Natural killer cell (primary cell): ENCODE results near the gene TNS3. TPM values are rescaled to one million over a fixed set of nuclear protein-coding genes. Genes with fewer than 3 reads are reported as not detected.

Experiments used
- ATAC-seq, 3 donors: fragments of 150-1000 bp in 2 of 3; fragments of 200-7000 bp in 1 of 3; cut with Tn5 transposase; 1 replicate in 1 of 3; 2 replicates in 2 of 3; pipeline ENCODE4 v1.10.0; 2021; ENCODE audit warnings: mild to moderate bottlenecking in 2 of 3, moderate library complexity in 2 of 3
- DNase-seq, 2 donors: peaks; one replicate each; pipeline versions ENCODE4 v3.0.0 to v3.0.0-alpha.2; 2013 to 2021; ENCODE audit warnings: mixed read lengths in 1 of 2
- H3K27ac ChIP-seq: one replicate; pipeline ENCODE4 v1.5.1; 2013; ENCODE audit warnings: mild to moderate bottlenecking, low read length
- H3K27me3 ChIP-seq: one replicate; pipeline ENCODE4 v1.6.1; 2013; ENCODE audit warnings: low read length; ENCODE audit not compliant: control insufficient read depth, insufficient read depth
- H3K36me3 ChIP-seq: one replicate; pipeline ENCODE4 v1.6.1; 2013; ENCODE audit warnings: low read length; ENCODE audit not compliant: control insufficient read depth, insufficient read depth
- H3K4me1 ChIP-seq: one replicate; pipeline ENCODE4 v1.6.1; 2013; ENCODE audit warnings: low read length; ENCODE audit not compliant: control insufficient read depth, insufficient read depth
- H3K4me3 ChIP-seq: one replicate; pipeline ENCODE4 v1.5.1; 2013; ENCODE audit warnings: low read length
- H3K9me3 ChIP-seq: one replicate; pipeline ENCODE4 v1.6.1; 2013; ENCODE audit warnings: low read length; ENCODE audit not compliant: control insufficient read depth, insufficient read depth
- H3K27ac Mint-ChIP-seq, 2 donors: one replicate each; pipeline ENCODE4 v1.8.0; 2022; ENCODE audit warnings: mild to moderate bottlenecking in 2 of 2, mixed read lengths in 2 of 2, moderate library complexity in 1 of 2
- H3K27me3 Mint-ChIP-seq, 2 donors: one replicate each; pipeline ENCODE4 v1.8.0; 2022; ENCODE audit warnings: low read depth in 2 of 2, mixed read lengths in 2 of 2
- H3K36me3 Mint-ChIP-seq: one replicate; pipeline ENCODE4 v1.8.0; 2022; ENCODE audit warnings: mixed read lengths
- H3K4me1 Mint-ChIP-seq, 2 donors: one replicate each; pipeline ENCODE4 v1.8.0; 2022; ENCODE audit warnings: mixed read lengths in 2 of 2
- H3K4me3 Mint-ChIP-seq: one replicate; pipeline ENCODE4 v1.8.0; 2022; ENCODE audit warnings: mild to moderate bottlenecking, moderate library complexity, mixed read lengths
- H3K9me3 Mint-ChIP-seq, 2 donors: one replicate each; pipeline ENCODE4 v1.8.0; 2022; ENCODE audit warnings: mixed read lengths in 2 of 2
- WGBS: methylation state at CpG from one replicate; pipeline ENCODE4 v1.1.7; 2013; ENCODE audit warnings: missing lambda C conversion rate; ENCODE audit not compliant: insufficient coverage; 5-methylcytosine and 5-hydroxymethylcytosine counted together
- intact Hi-C: fragments of 100-400 bp; cut with micrococcal nuclease; formaldehyde crosslinking; loops from one replicate; pipeline ENCODE4 v1.14.2; 2022
- total RNA-seq, 4 donors: library from RNA; stranded (reverse); fragments of 120-200 nt in 1 of 4; gene quantifications; one replicate each; pipeline versions ENCODE4 v1.2.3 to v1.2.4, GENCODE V29; 2013 to 2022
- TF ChIP-seq, protein P1 (sequence below): fragments of 200-600 bp; IDR thresholded peaks from one replicate; pipeline ENCODE4 v1.8.0; 2022; ENCODE audit warnings: antibody characterized with exemption

The TNS3 gene
- total RNA-seq, 3 donors from 2014 or later (not counting 1 experiment from before 2014, with no cell fraction given): 1.6 to 3.5 (median 2.9) TPM

DNA sequence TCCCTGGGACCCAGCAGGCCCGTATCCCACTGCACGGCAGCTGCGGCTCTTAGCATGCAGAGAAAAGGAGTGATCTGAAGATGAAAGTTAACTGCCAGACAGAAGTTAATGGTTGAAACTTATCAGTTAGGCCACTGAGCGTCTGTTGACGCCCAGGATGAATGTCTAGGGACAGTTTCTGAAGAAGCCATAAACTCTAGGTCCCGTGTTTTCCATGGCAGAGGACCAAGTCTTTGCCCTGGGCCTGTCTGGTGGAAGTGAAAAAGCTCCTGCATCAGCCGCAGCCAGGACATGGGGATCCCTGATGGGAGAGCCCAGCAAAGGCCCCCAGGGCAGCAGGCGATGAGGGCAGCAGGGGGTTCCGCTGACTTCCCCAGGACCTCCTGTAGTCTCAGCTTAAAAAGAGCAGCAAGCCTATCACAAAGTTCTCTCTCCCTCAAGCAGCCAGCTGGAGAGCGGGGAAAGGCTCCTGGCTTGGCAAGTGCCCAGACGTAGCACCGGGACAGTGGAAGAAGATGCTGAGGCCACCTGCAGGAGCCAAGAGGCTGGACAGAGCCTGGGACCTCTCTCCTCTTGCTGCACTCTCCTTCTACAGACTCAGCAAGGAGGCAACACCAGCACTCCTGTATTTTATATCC, 79.6 kb downstream of the TNS3 start:
- no peaks in the 10 kb centered on the region for H3K9me3 Mint-ChIP-seq
- no peaks in the 10 kb centered on the region for H3K36me3 Mint-ChIP-seq
- Histone ChIP-seq H3K9me3 (no peaks in the 10 kb centered on the region), H3K27ac (no peak overlapping the region), H3K27me3 (no peaks in the 10 kb centered on the region), H3K36me3 (no peaks in the 10 kb centered on the region), H3K4me1 (peaks cover 5% of the 10 kb centered on the region), H3K4me3 (no peak overlapping the region)
- TF ChIP-seq, protein P1, sequence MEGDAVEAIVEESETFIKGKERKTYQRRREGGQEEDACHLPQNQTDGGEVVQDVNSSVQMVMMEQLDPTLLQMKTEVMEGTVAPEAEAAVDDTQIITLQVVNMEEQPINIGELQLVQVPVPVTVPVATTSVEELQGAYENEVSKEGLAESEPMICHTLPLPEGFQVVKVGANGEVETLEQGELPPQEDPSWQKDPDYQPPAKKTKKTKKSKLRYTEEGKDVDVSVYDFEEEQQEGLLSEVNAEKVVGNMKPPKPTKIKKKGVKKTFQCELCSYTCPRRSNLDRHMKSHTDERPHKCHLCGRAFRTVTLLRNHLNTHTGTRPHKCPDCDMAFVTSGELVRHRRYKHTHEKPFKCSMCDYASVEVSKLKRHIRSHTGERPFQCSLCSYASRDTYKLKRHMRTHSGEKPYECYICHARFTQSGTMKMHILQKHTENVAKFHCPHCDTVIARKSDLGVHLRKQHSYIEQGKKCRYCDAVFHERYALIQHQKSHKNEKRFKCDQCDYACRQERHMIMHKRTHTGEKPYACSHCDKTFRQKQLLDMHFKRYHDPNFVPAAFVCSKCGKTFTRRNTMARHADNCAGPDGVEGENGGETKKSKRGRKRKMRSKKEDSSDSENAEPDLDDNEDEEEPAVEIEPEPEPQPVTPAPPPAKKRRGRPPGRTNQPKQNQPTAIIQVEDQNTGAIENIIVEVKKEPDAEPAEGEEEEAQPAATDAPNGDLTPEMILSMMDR: no peak
- H3K4me1 Mint-ChIP-seq: peaks cover 7% of the 10 kb centered on the region in 2 donors
- peaks cover 0 to 4% of the 10 kb centered on the region in 2 donors for H3K27me3 Mint-ChIP-seq
- DNase-seq (no peak), ATAC-seq (no peak)
- 91% methylated on average over 12 of the region's 12 CpGs for WGBS
- intact Hi-C loops: no loop called here
- no peak overlapping the region for H3K27ac Mint-ChIP-seq
- H3K4me3 Mint-ChIP-seq: no peak overlapping the region

DNA sequence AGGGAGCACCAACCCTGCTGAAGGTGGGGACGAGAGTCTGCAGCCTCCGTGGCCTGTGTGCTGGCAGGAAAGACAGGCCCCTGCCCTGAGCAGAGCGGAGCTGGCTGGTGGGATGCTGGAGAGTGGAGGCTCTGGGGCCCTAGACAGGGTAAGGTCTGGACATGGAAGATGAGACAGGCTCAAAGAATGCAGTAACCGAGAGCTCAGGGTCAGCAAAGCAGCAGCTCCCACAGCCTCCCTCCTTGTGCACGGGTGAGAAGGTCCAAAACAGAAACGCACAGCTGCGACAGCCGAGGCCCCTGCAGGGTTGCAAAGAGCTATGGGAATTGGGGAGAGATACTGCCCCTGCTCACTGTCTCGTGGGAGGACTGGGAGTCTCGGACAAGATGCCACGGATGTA, 80.5 kb downstream of the TNS3 start:
- Histone ChIP-seq H3K36me3 (no peaks in the 10 kb centered on the region), H3K9me3 (no peaks in the 10 kb centered on the region), H3K27me3 (no peaks in the 10 kb centered on the region), H3K27ac (no peak overlapping the region), H3K4me1 (peaks cover 10% of the 10 kb centered on the region), H3K4me3 (no peak overlapping the region)
- intact Hi-C loops: no loop called here
- ATAC-seq: no peak
- DNase-seq: no peak
- H3K4me3 Mint-ChIP-seq: no peak overlapping the region
- no peaks in the 10 kb centered on the region for H3K9me3 Mint-ChIP-seq
- no peak overlapping the region for H3K27ac Mint-ChIP-seq
- peaks cover 7 to 9% of the 10 kb centered on the region in 2 donors for H3K4me1 Mint-ChIP-seq
- no peaks in the 10 kb centered on the region for H3K36me3 Mint-ChIP-seq
- TF ChIP-seq, protein P1: no peak
- peaks cover 0 to 4% of the 10 kb centered on the region in 2 donors for H3K27me3 Mint-ChIP-seq
- 89% methylated on average over 11 of the region's 11 CpGs for WGBS

DNA sequence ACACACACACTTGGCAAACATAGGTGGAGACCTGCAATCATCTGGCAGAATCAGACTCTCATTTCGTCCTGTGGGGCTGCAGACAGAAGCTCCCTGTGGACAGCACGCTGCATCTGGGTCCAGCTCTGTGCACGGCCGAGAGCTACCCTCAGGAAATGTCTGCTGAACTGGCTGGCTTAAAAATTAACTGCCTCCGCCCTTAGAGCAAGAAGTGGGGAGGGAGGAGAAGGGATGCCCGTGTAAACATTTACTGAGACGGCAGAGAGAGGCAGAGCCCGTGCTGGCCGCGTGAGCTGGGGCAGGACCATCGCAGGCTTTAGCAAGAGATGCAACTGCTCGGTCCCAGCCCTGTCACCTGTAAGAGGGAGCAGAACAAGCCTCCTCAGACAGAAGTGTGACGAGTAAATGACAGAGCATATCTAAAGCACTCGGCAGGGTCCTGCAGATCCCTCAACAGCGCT, 81.8 kb downstream of the TNS3 start:
- H3K9me3 Mint-ChIP-seq: no peaks in the 10 kb centered on the region
- H3K36me3 ChIP-seq: no peaks in the 10 kb centered on the region
- intact Hi-C loops: no loop called here
- H3K4me1 Mint-ChIP-seq: peaks cover 9 to 11% of the 10 kb centered on the region in 2 donors
- H3K36me3 Mint-ChIP-seq: no peaks in the 10 kb centered on the region
- WGBS: 64% methylated on average over 15 of the region's 15 CpGs
- no peak overlapping the region for H3K27ac ChIP-seq
- TF ChIP-seq, protein P1: no peak
- no peaks in the 10 kb centered on the region for H3K9me3 ChIP-seq
- DNase-seq (no peak), ATAC-seq (no peak)
- H3K4me3 Mint-ChIP-seq: no peak overlapping the region
- H3K27me3 Mint-ChIP-seq: peaks cover 0 to 8% of the 10 kb centered on the region in 2 donors
- peaks cover 22% of the 10 kb centered on the region for H3K4me1 ChIP-seq
- no peaks in the 10 kb centered on the region for H3K27me3 ChIP-seq
- H3K4me3 ChIP-seq: no peak overlapping the region
- no peak overlapping the region for H3K27ac Mint-ChIP-seq
